Epithelial cell of esophagus (primary cell): ENCODE results near the gene ATG16L2.
"Not testable (repeated sequence)": the region's sequence is repeated elsewhere in the genome, so short reads cannot be mapped to it uniquely, and the experiment has no call there.

ENCODE experiments used
- DNase-seq: peaks from one replicate; pipeline ENCODE4 v3.0.0; 2010; ENCODE audit warnings: low read depth
- H3K4me3 ChIP-seq: 2 replicates; pipeline ENCODE4 v1.5.1; 2011; ENCODE audit warnings: mild to moderate bottlenecking, low read length, control low read depth
- TF ChIP-seq, protein P1 (sequence below): IDR thresholded peaks from 2 replicates; pipeline ENCODE4 v1.5.1; 2011; ENCODE audit warnings: low read depth, mild to moderate bottlenecking, low read length, control low read depth, inconsistent platforms; ENCODE audit not compliant: insufficient read depth; ENCODE audit errors: missing control alignments

The ATG16L2 gene

DNA sequence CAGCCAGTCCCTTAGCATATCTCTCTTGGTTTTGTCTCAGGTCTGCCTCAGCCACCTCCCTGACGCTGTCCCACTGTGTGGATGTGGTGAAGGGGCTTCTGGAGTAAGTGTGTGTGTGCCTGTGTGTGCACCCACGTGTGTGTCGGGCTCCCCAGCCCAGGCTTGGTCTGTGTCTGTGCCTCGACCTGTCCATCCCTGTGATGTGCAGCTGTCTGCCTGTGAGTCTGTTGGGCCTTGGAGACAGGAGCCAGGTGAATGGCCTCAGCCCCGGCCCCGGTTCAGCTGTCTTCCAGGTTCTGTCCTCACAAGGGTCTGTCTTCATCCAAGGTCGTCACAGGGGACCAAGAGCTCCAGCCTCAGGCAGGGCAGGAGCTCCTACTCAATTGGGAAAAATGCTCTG is 9.8 kb downstream of the ATG16L2 start:
- TF ChIP-seq, protein P1, sequence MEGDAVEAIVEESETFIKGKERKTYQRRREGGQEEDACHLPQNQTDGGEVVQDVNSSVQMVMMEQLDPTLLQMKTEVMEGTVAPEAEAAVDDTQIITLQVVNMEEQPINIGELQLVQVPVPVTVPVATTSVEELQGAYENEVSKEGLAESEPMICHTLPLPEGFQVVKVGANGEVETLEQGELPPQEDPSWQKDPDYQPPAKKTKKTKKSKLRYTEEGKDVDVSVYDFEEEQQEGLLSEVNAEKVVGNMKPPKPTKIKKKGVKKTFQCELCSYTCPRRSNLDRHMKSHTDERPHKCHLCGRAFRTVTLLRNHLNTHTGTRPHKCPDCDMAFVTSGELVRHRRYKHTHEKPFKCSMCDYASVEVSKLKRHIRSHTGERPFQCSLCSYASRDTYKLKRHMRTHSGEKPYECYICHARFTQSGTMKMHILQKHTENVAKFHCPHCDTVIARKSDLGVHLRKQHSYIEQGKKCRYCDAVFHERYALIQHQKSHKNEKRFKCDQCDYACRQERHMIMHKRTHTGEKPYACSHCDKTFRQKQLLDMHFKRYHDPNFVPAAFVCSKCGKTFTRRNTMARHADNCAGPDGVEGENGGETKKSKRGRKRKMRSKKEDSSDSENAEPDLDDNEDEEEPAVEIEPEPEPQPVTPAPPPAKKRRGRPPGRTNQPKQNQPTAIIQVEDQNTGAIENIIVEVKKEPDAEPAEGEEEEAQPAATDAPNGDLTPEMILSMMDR: no peak
- no peak overlapping the region for H3K4me3 ChIP-seq
- no peak for DNase-seq

DNA sequence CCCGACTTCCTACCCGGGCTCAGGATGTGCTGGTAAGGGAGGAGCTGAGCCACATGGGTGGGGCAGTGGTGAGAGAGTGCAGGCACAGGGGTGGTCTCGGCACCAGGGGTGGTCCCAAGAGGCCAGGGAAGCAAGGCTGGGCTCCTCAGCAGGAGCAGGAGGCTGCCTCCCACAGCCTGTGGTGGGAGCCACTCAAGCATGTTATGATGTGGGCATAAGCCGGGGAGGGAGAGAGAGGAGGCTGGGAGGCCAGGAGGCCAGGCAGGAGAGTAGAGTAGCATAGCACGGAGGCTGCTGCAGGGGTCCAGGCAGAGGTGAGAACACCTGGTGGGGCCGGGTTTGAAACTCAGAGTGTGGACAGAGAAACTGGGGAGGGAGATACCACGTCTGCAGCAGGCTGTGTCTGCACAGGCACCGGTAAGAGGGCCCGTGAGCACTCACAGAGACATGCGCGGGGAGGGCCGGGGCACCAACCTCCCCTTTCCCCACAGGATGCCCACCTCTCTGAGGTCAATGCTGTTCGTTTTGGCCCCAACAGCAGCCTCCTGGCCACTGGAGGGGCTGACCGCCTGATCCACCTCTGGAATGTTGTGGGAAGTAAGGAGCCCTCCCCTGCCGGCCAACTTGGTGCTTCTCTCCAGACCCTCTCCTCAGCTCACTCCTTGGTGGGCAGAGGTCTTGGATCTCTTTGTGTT is 10.7 kb downstream of the ATG16L2 start:
- no peak for DNase-seq
- TF ChIP-seq, protein P1: no peak
- H3K4me3 ChIP-seq: no peak overlapping the region

DNA sequence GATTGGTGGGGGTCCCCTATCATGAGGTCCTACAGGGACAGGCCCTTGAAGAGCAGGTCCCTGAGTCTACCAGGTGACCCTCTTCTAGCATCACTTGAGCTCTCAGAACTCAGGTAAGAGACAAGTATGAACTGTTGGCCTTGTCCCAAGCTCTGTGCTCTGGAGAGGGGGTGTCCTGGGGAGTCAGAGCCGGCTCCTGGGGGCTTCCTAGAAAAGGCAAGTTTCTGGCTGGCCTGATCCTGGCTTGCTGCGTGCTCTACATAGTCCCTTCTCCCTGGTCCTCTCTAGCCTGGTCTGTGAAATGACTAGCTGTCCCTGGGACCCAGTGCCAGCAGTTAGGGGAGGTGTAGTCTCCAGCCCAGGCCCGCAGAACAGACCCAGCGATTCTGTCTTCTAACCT is 11.4 kb downstream of the ATG16L2 start:
- no peak overlapping the region for H3K4me3 ChIP-seq
- DNase-seq: no peak
- TF ChIP-seq, protein P1: no peak

DNA sequence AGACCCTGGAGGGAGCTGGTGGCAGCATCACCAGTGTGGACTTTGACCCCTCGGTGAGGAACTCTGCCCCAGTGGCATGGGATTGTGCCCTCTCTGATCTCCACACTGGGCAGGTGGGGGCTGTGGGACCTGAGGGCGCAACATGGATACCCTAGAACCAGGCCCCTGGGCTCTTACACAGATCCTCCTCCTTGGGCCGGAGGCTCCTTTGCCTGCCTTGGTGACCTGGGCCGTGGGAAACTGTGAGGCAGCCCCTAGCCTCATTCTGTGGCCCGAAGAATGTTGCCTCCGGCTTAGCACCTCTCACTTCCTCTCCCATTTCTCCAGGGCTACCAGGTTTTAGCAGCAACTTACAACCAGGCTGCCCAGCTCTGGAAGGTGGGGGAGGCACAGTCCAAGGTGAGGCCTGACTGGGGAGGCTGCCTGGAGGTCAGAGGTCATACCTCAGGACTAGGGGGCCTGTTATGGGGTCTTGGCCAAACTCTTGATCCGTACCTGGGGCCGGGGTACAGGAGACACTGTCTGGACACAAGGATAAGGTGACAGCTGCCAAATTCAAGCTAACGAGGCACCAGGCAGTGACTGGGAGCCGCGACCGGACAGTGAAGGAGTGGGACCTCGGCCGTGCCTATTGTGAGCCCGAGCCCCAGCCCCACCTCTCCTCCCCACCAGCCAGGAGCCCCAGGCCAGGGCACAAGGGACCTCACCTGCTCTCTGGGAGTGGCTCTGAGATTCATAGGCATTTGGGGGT is 12.2 kb downstream of the ATG16L2 start:
- DNase-seq: no peak
- H3K4me3 ChIP-seq: no peak overlapping the region
- TF ChIP-seq, protein P1: no peak

DNA sequence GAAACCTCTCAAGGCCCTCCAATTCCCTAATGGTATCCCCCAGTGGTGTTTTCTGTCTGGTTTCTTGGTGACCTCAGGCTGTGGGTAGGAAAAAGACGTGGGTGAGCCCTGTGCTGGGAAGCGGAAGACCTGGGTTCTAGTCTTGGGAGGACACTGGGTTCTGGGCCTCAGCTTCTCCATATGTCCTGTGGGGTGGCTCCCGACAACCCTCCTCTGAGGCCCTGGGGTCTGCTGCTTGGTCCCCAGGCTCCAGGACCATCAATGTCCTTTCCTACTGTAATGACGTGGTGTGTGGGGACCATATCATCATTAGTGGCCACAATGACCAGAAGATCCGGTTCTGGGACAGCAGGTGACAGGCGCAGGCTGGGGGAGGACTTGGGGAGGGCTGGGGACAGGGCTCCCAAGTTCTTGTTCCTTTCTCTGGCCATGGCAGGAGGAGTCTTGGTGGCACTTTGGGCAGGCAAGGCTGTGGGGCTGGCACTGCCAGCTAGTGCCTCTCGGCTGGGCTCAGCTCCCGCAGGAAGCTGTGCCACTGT is 12.8 kb downstream of the ATG16L2 start:
- TF ChIP-seq, protein P1: no peak
- DNase-seq: no peak
- H3K4me3 ChIP-seq: no peak overlapping the region

DNA sequence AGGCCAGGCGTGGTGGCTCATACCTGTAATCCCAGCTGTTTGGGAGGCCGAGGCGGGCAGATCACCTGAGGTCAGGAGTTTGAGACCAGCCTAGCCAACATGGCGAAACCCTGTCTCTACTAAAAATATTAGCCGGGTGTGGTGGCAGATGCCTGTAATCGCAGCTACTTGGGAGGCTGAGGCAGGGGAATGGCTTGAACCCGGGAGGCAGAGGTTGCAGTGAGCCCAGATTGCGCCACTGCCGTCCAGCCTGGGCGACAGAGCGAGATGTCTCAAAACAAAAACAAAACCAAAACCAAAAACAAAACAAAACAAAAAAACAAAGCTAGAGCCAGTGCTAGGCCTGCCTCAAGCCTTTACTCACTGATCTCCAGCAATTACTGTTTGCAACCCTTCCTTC is 13.4 kb downstream of the ATG16L2 start:
- H3K4me3 ChIP-seq: not testable (repeated sequence)

DNA sequence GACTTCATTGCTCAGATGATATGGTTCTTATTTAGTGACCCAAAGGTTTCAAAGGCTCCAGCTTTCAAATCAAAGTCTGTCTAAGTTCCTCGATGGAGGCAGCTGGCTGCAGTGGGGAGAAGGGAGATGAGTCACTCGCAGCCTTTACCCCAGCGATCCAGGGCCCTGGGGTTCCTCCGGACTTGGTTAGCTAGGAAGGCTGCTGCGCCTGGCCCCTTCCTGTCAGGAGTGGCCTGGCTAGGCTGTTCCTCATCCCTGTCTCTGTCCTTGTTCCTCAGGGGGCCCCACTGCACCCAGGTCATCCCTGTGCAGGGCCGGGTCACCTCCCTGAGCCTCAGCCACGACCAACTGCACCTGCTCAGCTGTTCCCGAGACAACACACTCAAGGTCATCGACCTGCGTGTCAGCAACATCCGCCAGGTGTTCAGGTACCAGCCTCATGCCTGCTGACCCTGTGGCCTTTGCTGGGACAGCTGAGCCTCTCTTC is 13.9 kb downstream of the ATG16L2 start:
- no peak for DNase-seq
- TF ChIP-seq, protein P1: no peak
- H3K4me3 ChIP-seq: no peak overlapping the region

More for the DNA sequence above, 13.4 kb downstream of the ATG16L2 start:
- not testable (repeated sequence) for DNase-seq
